GM12872 (cell line): ENCODE measurements around the gene GPR137B.

Source experiments
- CTCF ChIP-seq: IDR thresholded peaks from 3 replicates; pipeline ENCODE4 v1.5.1; 2011; ENCODE audit warnings: low read depth, mild to moderate bottlenecking, low read length, moderate library complexity; ENCODE audit not compliant: insufficient read depth

GPR137B gene

GRCh38 chr1:236167154-236167553, 24.8 kb downstream of the GPR137B start:
- TF ChIP-seq CTCF: no peak

- TF ChIP-seq CTCF: no peak
These were observed 25.2 kb downstream of the GPR137B start for GRCh38 chr1:236167578-236167977.

GRCh38 chr1:236168716-236169429, 26.5 kb downstream of the GPR137B start:
- 0 out of 3 replicates have a peak, but pooled peaks have one; percentile 19 for TF ChIP-seq CTCF

- TF ChIP-seq CTCF: no peak
These were observed 29.8 kb downstream of the GPR137B start for GRCh38 chr1:236172041-236172579.

- no peak for TF ChIP-seq CTCF
These were observed 30.9 kb downstream of the GPR137B start for GRCh38 chr1:236173174-236173767.

- TF ChIP-seq CTCF: no peak
These were observed 33.5 kb downstream of the GPR137B start for GRCh38 chr1:236175642-236176336.

GRCh38 chr1:236176337-236177336, 34.3 kb downstream of the GPR137B start:
- TF ChIP-seq CTCF: no peak
